Activated CD4-positive, alpha-beta T cell treated with anti-CD3 and anti-CD28 coated beads, Interleukin-2, Interleukin-6, amounts not matched to agents 100 ng/mL and 50 ng/mL, durations not matched to agents 16 hours and 8 hours (primary cell): Measurements from ENCODE around the gene UXS1.
A peak's percentile ranks its signal among the peaks of the same experiment; 100 is the strongest.
"Not testable (repeated sequence)": the region's sequence is repeated elsewhere in the genome, so short reads cannot be mapped to it uniquely, and the experiment has no call there.

Source experiments
- DNase-seq: peaks from one replicate; pipeline ENCODE4 v3.0.0-alpha.2; 2020

Gene UXS1

GRCh38 chr2:106193977-106194778, at the start of gene UXS1:
Gene UXS1 (minus strand): TSS chr2:106194301. CDS start chr2:106194241, 60 bp downstream.
- peak; percentile 99 for DNase-seq

GRCh38 chr2:106239491-106239890, 45.4 kb upstream of the UXS1 start:
- not testable (repeated sequence) for DNase-seq

GRCh38 chr2:106235392-106235791, 41.3 kb upstream of the UXS1 start:
- DNase-seq, result not testable (repeated sequence)

GRCh38 chr2:106233350-106233706, 39.2 kb upstream of the UXS1 start:
- DNase-seq, result no peak

- no peak for DNase-seq
Observed at GRCh38 chr2:106232638-106233349, 38.7 kb upstream of the UXS1 start.

GRCh38 chr2:106223347-106223746, 29.2 kb upstream of the UXS1 start:
- no peak for DNase-seq

- not testable (repeated sequence) for DNase-seq
Observed at GRCh38 chr2:106222057-106222456, 28.0 kb upstream of the UXS1 start.

GRCh38 chr2:106219813-106220212, 25.7 kb upstream of the UXS1 start:
- no peak for DNase-seq

- DNase-seq, result not testable (repeated sequence)
Observed at GRCh38 chr2:106219157-106219556, 25.1 kb upstream of the UXS1 start.

- no peak for DNase-seq
Observed at GRCh38 chr2:106208874-106209273, 14.8 kb upstream of the UXS1 start.

GRCh38 chr2:106208399-106208798, 14.3 kb upstream of the UXS1 start:
- DNase-seq, result no peak

GRCh38 chr2:106207246-106207645, 13.1 kb upstream of the UXS1 start:
- no peak for DNase-seq

GRCh38 chr2:106205488-106205887, 11.4 kb upstream of the UXS1 start:
- no peak for DNase-seq

GRCh38 chr2:106204551-106204950, 10.4 kb upstream of the UXS1 start:
- DNase-seq, result not testable (repeated sequence)

GRCh38 chr2:106201661-106202060, 7.6 kb upstream of the UXS1 start:
- no peak for DNase-seq

GRCh38 chr2:106197878-106198277, 3.8 kb upstream of the UXS1 start:
- no peak for DNase-seq

GRCh38 chr2:106195981-106196380, 1.9 kb upstream of the UXS1 start:
- no peak for DNase-seq

- DNase-seq, result no peak
Observed at GRCh38 chr2:106195456-106195855, 1.4 kb upstream of the UXS1 start.

- no peak for DNase-seq
Observed at GRCh38 chr2:106193690-106193976, 468 bp downstream of the UXS1 start.

GRCh38 chr2:106192752-106193689, 1.1 kb downstream of the UXS1 start:
- DNase-seq, result peak; percentile 80

GRCh38 chr2:106191511-106192016, 2.5 kb downstream of the UXS1 start:
- no peak for DNase-seq

GRCh38 chr2:106189764-106190468, 4.2 kb downstream of the UXS1 start:
- no peak for DNase-seq

- DNase-seq, result no peak
Observed at GRCh38 chr2:106189325-106189724, 4.8 kb downstream of the UXS1 start.
